GM19324 (cell line): ENCODE measurements around the gene HS6ST1.

Experiments
- ATAC-seq: cut with Tn5 transposase; IDR thresholded peaks from one replicate; pipeline ENCODE4 v1.9.1; 2021; ENCODE audit warnings: mild to moderate bottlenecking, moderate library complexity; ENCODE audit not compliant: unreplicated experiment, low FRiP score

Gene HS6ST1

GRCh38 chr2:128350736-128351135 is 32.1 kb upstream of the HS6ST1 start:
- no peak for ATAC-seq

DNA sequence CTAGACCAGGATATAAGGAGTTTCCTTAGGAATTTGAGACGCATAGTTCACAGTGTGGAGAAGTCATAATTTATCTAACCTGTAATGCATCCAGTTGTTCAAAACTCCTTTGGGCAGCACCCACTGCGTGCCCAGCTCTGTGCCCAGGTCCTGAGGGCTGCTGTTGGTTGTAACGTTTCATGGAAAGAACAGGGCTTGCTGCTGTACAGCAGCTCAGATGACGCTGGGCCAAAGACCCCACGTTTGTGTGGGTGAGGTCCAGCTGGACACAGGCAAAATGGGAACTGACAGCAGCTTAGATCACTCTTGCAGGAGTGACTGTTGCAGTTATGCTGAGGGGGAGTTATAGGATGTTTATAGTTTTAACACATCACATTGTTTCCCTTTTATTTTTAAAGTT is 30.0 kb upstream of the HS6ST1 start:
- no peak for ATAC-seq

GRCh38 chr2:128347701-128348539 is 29.3 kb upstream of the HS6ST1 start:
- no peak for ATAC-seq

DNA sequence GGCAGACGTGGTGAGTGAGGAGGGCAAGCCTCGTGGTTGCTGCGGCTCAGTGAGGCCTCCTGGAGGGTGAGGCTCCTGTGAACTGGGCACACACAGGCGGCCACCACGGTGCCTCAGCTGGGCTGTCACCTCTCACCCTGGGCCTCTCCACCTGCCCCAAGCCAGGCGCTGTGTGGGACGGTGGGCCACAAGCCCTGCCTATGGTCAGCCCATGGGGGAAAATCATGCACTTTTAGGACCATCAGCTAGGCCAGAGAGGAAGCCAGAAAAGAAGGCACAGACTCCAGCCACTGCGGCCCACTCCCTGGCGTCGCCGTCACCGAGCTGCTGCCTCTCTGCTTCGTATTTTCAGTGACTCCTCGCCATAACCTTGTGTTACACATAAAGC is 28.5 kb upstream of the HS6ST1 start:
- ATAC-seq: no peak

DNA sequence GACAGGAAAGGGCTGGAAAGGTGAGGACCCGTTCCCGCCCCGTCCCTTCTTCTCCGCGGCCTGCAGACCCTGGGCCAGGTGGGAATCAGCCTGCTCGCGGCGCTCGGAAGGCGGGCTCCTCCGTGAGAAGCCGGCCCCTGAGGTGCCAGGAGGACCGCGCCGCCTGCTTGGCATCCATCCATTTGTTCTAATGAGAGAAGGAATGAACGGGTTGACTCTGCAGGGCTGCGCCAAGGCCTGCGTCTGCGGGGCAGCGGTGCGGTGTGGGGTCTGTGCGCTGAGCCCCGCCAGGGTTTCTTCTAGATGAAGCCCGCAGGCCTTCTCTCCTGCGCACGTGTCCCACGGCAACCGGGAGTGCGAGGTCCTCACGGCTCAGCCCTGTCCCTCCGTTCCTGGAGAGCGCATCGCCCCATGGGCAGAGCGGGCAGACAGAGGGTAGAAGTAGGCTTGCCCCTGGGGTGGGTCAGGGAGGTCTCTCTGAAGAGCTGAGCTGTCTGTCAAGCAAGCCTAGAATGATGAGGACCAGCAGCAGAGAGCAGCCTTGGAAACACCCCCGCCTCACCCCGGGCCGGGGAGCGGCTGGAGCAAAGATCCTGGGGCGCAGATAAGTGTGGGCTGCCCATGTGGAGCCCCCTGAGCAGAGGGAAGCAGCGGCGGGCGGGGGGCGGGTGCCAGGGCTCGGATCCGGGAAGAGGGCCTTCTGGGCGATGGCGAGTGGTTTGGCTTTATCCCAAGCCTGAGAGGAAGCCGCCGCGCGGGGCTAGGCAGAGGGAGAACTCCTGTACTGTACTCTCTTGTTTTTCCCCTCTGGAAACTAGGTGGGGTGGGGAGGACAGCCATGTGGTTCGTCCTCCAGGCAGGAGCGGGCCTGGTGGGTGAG is 27.9 kb upstream of the HS6ST1 start:
- ATAC-seq: no peak

DNA sequence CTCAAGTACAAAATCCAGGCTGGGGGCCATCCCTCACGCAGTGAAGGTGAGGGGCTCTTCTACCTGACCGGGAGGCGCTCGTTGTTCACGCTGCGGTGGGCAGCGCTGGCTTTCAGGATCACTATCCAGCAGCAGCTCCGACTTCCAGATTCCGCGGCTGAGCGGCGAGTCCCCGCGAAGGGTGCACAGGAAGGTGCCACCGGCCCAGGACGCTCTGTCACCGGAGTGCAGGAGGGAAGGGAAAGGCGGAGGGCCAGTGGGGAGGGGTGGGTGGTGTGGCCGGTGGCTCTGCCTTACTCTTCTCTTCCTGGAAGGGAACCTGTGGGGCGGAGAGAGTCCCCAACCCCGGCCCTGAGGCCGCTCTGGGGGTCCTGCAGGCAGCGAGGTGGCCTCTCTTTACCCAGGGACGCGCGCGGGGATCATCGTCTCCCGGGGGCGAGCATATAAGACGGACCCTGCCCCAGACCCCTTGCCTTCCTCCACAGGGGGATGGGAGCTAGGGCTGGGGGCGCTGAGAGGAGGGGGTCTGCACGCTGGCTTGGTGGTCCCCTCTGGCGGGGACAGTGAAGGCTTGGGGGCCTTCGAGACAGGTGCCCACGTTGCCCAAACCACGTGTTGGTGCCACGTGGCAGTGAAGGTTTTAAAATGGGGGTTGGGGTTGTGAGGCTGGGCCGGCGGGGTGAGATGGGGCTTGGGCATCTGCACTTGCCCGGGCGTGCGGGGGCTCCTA is 26.9 kb upstream of the HS6ST1 start:
- no peak for ATAC-seq

DNA sequence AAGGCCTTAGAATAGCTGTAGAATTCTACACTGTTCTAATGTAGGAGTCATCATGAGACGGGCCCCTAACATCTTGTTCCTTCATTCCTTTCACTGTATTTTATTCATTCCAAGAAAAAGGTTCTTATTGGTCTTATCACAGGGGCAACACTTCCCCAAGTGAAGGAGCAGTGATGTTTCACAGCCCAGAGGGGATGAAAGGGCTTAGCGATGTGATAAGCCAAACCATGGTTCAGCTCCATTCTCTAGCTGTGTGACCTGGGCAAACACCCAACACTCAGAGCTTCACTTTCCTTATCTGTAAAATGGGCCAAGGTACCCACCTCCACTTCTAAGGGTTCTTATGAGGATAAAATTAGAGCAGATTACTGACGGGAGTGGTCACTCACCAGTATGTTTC is 25.4 kb upstream of the HS6ST1 start:
- no peak for ATAC-seq

- no peak for ATAC-seq
Measured at GRCh38 chr2:128343459-128343858, 24.8 kb upstream of the HS6ST1 start.

DNA sequence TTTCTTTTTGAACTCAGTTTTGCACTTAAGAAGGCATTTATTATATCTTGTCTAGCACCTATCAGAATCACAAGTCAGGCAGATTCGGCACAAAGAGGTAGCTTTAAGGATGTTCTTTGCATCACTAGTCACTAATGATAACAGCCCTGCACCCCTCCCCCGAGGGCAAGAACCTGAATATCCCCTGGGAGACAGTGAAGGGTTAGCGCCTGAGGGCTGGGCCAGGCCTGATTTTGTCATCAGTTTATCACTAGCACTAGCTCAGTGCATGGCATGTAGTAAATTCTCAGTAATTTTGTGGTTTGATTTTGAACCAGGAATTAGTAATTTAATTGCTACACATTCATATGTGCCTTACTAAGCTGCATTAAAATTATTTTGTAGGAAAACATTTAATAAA is 23.9 kb upstream of the HS6ST1 start:
- ATAC-seq: no peak

DNA sequence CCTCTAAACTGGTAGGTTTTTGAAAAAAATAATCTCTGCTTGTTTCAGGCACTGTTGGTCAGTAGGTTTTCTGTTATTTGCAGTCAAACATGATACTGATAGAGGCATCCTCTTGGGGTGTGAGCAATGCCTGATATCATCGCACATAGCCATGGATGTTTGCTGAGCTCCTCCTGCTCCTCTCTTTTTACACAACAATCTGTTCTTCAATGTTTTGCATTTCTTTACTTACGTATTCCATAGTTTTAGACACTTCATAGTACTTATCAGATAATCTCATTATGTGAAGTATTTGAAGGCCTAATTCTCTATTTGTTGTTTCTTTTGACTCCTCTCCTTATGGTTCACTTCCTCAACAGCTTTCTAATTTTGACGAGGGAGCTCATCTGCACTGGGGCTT is 23.0 kb upstream of the HS6ST1 start:
- no peak for ATAC-seq

DNA sequence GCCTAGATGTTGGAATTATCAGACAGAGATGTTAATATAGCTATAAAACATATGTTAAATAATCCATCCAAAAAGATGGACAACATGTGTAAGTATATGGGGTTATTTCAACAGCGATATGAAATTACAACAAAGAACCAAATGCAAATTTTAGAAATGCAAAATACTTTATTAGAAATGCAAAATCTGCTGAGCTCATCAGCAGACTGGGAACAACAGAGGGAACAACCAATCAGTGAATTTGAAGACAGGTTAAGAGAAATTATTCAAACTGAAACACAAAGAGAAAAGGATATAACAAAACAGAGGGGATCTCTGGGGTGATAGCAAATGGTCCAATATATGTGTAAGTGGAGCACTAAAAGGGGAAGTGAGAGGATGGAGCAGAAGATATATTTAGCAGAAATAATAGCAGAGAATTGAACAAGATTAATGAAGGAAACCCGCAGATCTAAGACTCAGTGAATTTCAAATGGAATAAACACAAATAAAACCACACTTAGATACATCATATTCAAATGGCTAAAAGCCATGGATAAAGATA is 13.5 kb upstream of the HS6ST1 start:
- ATAC-seq: no peak

DNA sequence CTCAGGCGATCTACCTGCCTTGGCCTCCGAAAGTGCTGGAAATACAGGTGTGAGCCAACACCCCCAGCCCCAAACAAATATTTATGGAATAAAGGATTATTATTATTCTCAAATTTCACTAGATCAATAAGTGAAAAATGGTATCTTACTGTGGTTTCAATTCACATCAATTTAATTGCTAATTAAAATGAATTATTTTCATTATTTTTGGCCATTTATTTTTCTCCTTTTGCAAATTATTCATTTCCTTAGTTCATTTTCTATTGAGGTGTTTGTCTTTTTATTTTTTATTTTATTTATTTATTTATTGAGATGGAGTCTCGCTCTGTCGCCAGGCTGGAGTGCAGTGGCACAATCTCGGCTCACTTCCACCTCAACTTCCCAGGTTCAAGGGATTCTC is 11.9 kb upstream of the HS6ST1 start:
- ATAC-seq: no peak

DNA sequence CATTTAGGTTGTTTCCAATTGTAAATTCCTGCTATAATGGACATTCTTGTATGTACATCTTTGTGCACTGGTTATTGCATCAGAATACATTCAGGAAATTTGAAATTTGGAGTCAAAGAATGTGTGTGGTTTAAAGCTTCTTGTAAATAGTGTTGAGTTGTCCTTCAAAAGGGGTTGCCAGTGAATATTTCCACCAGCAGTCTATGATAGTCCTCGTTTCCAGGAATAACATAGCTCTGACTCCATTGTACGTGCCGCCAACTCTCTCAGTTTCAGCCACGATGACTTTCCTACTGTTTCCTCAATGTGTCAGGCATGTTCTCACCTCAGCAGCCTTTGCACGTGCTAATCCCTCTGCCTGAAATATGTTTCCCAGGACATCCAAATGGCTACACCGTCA is 10.9 kb upstream of the HS6ST1 start:
- ATAC-seq: no peak

GRCh38 chr2:128327180-128327964 is 8.7 kb upstream of the HS6ST1 start:
- no peak for ATAC-seq

- ATAC-seq: no peak
Measured at GRCh38 chr2:128326346-128326745, 7.7 kb upstream of the HS6ST1 start.

DNA sequence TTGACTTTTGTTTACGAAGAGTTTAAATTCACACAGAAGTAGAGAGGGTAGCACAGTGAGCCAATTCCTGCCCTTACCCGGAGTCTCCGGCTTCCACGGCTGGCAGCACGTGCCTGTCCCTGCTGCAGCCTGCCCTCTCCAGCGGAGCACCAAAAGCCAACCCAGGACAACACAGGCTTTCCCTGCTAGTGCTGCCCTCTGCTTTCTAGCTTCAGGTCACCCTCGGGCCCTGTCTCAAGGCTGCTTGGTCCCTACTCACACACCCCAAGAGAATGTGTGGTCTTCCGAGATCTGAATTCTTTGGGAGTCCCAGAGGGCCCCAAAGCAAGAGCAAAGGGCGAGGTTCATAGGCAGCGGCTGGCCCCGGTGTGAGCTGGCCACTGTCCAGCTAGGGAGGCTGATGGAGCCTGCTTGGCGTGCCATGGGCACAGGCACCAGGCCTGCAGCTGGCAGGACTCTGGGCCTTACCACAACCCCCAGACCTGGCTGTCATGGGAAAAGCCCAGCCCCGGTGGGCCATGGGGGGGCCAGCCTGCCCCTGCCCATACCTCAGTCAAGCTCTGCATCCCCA is 7.0 kb upstream of the HS6ST1 start:
- no peak for ATAC-seq

DNA sequence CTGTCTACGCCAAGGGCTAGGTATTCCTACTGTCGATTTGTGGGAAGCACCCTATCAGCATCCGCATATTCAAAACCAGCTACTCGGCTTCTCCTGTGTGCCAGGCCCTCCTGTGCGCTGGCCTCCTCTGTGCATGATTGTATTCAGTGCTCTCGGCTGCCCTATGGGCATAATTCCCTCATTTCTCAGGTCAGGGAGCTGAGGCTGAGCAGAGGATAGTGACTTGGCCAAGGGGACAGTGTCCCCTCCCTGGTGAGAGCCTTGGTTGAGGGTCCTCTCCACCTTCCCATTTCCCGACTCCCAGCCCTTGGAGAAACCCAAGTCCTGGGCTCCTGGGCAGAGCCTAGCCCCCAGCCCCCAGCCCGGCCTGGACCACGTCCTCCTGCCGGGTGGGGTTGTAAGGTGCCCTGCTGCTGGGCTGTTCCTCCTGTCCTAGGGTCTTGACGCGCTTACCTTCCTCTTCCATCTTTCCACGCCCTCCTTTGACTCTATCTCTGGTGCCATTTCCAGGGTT is 6.3 kb upstream of the HS6ST1 start:
- no peak for ATAC-seq

DNA sequence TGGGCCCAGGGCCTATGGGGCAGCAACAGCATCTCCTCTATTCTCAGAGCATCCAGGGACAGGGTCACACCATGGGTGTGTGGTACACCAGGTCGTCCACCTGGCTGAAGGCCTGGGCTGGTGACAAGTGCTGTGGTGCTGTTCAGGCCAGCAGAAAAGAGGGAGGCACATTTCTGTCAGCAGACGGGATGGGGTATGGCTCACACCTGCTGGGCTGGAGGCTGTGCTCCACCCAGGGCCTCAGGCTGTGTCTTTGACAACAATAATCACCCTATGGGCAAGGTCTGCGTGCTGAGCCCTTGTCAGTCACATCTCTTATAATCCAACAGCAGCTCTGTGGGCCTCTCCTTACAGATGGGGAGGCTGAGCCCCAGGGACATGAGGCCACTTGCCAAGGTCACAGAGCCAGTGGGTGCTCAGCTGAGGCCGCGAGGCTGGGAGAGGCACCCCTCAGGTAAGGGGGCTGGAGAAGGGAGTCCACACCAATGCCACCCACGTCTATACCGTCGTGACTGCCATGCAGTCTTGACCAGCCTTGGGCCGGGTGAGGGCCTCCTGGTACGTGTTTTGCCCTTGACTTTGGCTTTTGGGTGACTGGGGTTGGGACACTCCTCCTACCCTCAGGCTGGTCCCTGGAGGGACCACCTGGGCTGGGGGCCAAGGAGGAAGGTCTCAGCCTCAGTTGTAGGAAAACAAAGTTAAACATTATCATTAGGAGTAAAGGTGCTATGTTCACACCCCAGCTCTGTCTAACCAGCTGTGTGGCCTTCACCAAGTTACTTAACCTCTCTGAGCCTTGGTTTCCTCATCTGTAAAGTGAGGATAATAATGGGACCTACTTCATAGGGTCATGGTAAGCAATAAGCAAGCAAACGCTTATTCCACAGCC is 5.6 kb upstream of the HS6ST1 start:
- ATAC-seq: no peak

GRCh38 chr2:128323555-128323931 is 4.9 kb upstream of the HS6ST1 start:
- no peak for ATAC-seq
